ENCODE results near the gene AQP1.

- TF ChIP-seq POLR2A (IDR thresholded peaks at IDR 0.05; ENCODE audit: low read depth, low read length) (no peak), POLR2AphosphoS5 (IDR thresholded peaks at IDR 0.05; ENCODE audit: low read depth, low read length) (no peak)
Observed at GRCh38 chr7:30863706-30864035, 48.0 kb upstream of the AQP1 start.

All from GM12892 (cell line).